Measurements from ENCODE around the gene STX10.

Gene STX10

GRCh38 chr19:13099073-13099999 is 50.8 kb downstream of the STX10 start:
- no peak for DNase-seq

DNA sequence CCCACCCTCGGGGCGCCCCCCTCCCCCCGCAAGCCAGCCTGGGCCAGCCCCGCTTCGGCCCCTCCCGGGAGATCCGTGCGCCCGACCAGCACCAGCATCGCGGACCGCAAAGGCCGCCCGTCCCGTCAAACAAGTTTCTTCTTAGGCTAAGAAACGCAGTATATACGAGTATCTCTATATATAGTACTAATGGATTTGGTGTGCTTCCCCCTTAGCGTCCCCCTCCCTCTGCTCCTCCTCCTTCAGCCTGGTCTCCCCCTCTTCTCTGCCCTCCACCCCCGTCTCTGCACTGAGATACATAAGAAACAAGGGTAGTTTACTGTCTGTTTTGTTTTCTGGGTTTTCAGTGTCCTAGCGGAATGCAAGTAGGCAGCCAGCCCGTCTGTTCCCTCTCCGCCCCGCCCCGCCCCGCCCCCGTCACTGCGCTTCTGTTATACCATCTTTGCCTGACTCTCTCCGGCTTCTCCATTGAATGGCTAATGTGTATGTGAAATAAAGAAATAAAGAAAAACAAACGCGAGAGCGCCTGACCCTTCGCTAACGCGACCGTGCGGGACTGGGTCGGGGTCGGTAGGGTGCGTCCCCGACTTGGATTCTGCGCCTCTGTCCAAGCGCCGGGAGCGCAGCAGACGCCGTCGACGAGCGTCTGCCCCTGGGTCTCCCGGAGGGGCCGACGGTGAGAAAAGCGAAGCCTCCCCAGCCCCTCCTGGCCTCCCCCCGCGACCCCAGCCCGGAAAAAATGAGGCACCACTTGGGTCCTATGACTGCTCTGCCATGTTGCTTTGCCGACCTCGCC is 51.7 kb downstream of the STX10 start:
- DNase-seq: no peak

DNA sequence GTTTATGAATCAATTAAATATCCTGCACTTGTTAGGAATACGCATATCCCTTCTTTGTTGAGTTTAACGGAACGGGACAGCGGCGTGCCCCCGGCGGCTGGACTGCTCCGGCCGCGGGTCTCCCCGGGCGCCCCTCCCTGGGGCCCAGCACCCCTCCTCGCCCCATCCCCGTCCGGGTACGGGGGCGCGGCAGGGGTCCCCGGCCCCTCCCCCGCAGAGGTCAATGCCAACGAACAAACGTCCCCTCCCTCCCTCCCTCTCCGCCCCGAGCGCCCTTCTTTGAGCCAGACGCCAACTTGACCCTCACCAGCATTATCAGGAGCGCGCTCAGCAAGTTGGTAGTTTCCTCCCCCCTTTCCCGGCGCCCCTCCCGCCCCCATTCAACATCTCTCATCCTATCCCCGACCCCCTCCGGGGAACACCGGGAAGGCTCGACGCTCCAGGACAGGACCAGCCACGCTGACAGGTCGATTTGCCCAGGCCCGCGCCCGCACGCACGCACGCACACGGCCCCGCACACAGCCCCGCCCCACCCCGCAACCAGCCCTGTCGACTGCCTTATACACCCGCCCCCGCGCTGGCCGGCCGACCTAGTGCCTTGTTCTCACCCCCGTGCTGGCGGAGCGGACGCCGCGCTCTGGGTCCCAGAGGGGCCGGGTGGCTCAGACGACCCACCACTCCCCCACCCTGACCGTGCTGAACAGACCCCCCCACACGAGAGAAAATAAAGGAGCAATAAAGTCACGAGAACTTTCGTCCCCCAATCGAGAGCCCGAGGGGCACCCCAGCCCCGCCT is 52.5 kb downstream of the STX10 start:
- no peak for DNase-seq

GRCh38 chr19:13097033-13097462 is 53.1 kb downstream of the STX10 start:
- no peak for DNase-seq

DNA sequence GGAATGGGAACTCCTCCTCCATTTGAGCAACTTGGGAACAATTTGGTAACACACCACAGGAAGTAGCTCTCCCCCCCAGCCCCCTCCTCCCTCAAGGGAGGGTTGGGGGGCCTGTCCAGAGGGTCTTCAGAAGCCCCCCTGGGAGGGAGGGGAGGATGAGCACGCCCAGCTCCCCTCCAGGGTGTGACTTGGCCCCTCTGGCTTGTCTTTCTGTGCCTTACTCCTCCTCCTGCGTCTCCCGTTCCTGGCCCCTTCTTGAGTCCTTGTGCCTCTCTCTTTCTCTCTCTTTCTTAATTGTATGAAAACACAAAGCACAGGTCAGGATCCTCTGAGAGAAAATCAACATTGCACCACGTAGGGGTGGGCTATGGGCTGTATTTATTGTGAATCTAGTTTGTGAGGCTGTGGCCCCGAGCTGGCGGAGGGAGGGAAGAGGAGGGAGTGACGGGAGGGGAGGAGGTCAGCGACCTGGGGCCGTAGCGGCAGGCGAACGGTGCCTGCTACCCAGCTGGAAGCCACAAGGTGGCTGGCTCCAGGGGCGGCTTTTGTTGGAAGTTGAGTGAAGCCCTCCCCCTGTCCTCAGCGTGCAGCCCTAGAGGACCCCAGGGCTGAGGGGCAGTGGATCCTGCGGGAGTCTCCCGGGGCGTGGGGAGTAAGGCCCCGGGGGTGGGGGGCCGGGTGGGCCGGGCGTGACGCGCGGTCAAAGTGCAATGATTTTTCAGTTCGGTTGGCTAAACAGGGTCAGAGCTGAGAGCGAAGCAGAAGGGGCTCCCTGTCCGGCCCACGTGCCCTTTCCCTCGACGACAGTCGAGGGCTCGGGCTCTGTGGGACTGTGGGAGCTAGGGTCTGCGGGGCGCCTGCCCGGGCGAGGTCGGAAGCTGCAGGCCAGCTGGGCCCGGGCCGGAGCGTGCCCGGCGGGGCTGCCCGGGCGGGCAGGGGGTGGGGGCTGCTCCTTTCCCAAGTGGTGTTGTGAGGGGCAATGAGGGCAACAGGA is 53.9 kb downstream of the STX10 start:
- DNase-seq: no peak

- DNase-seq: no peak
Observed at GRCh38 chr19:13095393-13095784, 54.8 kb downstream of the STX10 start.

GRCh38 chr19:13094771-13095392 is 55.3 kb downstream of the STX10 start:
- DNase-seq: no peak

GRCh38 chr19:13094106-13094504 is 56.1 kb downstream of the STX10 start:
- no peak for DNase-seq
